ENCODE measurements around the gene PGLYRP4. TPM values are rescaled to one million over a fixed set of nuclear protein-coding genes. Genes with fewer than 3 reads are reported as not detected.
"Not testable (repeated sequence)": the region's sequence is repeated elsewhere in the genome, so short reads cannot be mapped to it uniquely, and the experiment has no call there.

PGLYRP4 gene
- polyA plus RNA-seq, 2 of the 4 experiments (the other 2 are of a cell fraction), result not detected

- TF ChIP-seq, protein P1, sequence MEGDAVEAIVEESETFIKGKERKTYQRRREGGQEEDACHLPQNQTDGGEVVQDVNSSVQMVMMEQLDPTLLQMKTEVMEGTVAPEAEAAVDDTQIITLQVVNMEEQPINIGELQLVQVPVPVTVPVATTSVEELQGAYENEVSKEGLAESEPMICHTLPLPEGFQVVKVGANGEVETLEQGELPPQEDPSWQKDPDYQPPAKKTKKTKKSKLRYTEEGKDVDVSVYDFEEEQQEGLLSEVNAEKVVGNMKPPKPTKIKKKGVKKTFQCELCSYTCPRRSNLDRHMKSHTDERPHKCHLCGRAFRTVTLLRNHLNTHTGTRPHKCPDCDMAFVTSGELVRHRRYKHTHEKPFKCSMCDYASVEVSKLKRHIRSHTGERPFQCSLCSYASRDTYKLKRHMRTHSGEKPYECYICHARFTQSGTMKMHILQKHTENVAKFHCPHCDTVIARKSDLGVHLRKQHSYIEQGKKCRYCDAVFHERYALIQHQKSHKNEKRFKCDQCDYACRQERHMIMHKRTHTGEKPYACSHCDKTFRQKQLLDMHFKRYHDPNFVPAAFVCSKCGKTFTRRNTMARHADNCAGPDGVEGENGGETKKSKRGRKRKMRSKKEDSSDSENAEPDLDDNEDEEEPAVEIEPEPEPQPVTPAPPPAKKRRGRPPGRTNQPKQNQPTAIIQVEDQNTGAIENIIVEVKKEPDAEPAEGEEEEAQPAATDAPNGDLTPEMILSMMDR (IDR thresholded peaks at IDR 0.05), result no peak
- no peak for TF ChIP-seq E2F6 (IDR thresholded peaks at IDR 0.05; ENCODE audit: borderline replicate concordance, low read depth)
Measured at GRCh38 chr1:153322568-153322967, 26.1 kb downstream of the PGLYRP4 start (continued).

GRCh38 chr1:153318145-153318544 lies 30.5 kb downstream of the PGLYRP4 start:
- 6% methylated on average over 7 of the region's 7 CpGs for WGBS (ENCODE audit: missing lambda C conversion rate)
- peaks cover 11% of the 10 kb centered on the region; the same call in 2 of the 3 replicates for H3K9me3 ChIP-seq
- FAIRE-seq; H3K27ac ChIP-seq; H3K4me2 ChIP-seq; CTCF ChIA-PET; DNase-seq (ENCODE audit: low read depth in 1 of 2, low spot score in 1 of 2); ATAC-seq; H3K4me1 ChIP-seq; POLR2A ChIA-PET; H3K4me3 ChIP-seq: not testable (repeated sequence)

DNA sequence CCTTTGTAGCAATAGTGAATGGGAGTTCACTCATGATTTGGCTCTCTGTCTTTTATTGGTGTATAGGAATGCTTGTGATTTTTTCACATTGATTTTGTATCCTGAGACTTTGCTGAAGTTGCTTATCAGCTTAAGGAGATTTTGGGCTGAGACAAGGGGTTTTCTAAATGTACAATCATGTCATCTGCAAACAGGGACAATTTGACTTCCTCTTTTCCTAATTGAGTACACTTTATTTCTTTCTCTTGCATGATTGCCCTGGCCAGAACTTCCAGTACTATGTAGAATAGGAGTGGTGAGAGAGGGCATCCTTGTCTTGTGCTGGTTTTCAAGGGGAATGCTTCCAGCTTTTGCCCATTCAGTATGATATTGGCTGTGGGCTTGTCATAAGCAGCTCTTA lies 32.6 kb downstream of the PGLYRP4 start:
- H3K4me2 ChIP-seq; CTCF ChIA-PET; FAIRE-seq; H3K27ac ChIP-seq; H3K4me3 ChIP-seq; H3K4me1 ChIP-seq; ATAC-seq; POLR2A ChIA-PET; H3K9me3 ChIP-seq; DNase-seq (ENCODE audit: low read depth in 1 of 2, low spot score in 1 of 2): not testable (repeated sequence)

DNA sequence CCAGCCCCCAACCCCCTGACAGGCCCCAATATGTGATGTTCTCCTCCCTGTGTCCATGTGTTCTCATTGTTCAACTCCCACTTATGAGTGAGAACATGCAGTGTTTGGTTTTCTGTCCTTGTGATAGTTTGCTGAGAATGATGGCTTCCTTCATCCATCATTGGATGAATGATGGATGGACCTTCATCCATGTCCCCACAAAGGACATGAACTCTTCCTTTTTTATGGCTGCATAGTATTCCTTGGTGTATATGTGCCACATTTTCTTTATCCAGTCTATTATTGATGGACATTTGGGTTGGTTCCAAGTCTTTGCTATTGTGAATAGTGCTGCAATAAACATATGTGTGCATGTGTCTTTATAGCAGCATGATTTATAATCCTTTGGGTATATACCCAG lies 34.3 kb downstream of the PGLYRP4 start:
- H3K9me3 ChIP-seq; ATAC-seq; H3K4me3 ChIP-seq; H3K27ac ChIP-seq; H3K4me1 ChIP-seq; H3K4me2 ChIP-seq; POLR2A ChIA-PET; FAIRE-seq; DNase-seq (ENCODE audit: low read depth in 1 of 2, low spot score in 1 of 2): not testable (repeated sequence)
- CTCF ChIA-PET, result interaction anchor here (0.6 to 1.4 kb wide), 2 partner anchors 15 to 197 kb away, joined by 3 read pairs; no protein-coding TSS in a partner anchor

- POLR2A ChIA-PET, result no interaction called here
- CTCF ChIA-PET, result interaction anchor here (1.4 to 1.5 kb wide), 2 partner anchors 9 to 16 kb away, joined by 3 read pairs; no protein-coding TSS in a partner anchor
- ATAC-seq, result no peak
- TF ChIP-seq HMGXB4 (CRISPR knock-in tag; IDR thresholded peaks at IDR 0.05; ENCODE audit: borderline replicate concordance) (no peak), ZFP36 (IDR thresholded peaks at IDR 0.05; ENCODE audit: borderline replicate concordance, partially characterized antibody) (no peak), MYC (IDR thresholded peaks at IDR 0.05; ENCODE audit: borderline replicate concordance, low read length) (no peak), HOXB13 (CRISPR knock-in tag; IDR thresholded peaks at IDR 0.05; ENCODE audit: low read depth) (no peak), E2F6 (IDR thresholded peaks at IDR 0.05; ENCODE audit: borderline replicate concordance, low read depth) (no peak), FOXS1 (CRISPR knock-in tag; IDR thresholded peaks at IDR 0.05) (no peak), PHF8 (IDR thresholded peaks at IDR 0.05; ENCODE audit: borderline replicate concordance, low read depth) (no peak), SMC3 (IDR thresholded peaks at IDR 0.05) (no peak), JUN (IDR thresholded peaks at IDR 0.05) (no peak), EHF (CRISPR knock-in tag; IDR thresholded peaks at IDR 0.05) (no peak)
- TF ChIP-seq, protein P2, sequence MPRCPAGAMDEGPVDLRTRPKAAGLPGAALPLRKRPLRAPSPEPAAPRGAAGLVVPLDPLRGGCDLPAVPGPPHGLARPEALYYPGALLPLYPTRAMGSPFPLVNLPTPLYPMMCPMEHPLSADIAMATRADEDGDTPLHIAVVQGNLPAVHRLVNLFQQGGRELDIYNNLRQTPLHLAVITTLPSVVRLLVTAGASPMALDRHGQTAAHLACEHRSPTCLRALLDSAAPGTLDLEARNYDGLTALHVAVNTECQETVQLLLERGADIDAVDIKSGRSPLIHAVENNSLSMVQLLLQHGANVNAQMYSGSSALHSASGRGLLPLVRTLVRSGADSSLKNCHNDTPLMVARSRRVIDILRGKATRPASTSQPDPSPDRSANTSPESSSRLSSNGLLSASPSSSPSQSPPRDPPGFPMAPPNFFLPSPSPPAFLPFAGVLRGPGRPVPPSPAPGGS (IDR thresholded peaks at IDR 0.05), result no peak
- H3K27ac ChIP-seq, result no peak overlapping the region
- H3K9me3 ChIP-seq, result no peaks in the 10 kb centered on the region
- no peak for FAIRE-seq
- no peak overlapping the region for H3K4me3 ChIP-seq
- DNase-seq (ENCODE audit: low read depth in 1 of 2, low spot score in 1 of 2), result no peak
- H3K4me2 ChIP-seq, result no peak overlapping the region
- no peaks in the 10 kb centered on the region for H3K4me1 ChIP-seq
- 15% methylated on average over 2 of the region's 2 CpGs for WGBS (ENCODE audit: missing lambda C conversion rate)
Measured at GRCh38 chr1:153313288-153313687, 35.4 kb downstream of the PGLYRP4 start.
